CD4-positive, alpha-beta T cell treated with Interleukin-6 at 100 ng/mL for 8 hours (primary cell): ENCODE measurements around the gene BUD31.
"Not testable (repeated sequence)": the region's sequence is repeated elsewhere in the genome, so short reads cannot be mapped to it uniquely, and the experiment has no call there.

Source experiments
- DNase-seq: peaks from one replicate; pipeline ENCODE4 v3.0.0-alpha.2; 2020; ENCODE audit warnings: mixed read lengths, low spot score

The BUD31 gene

DNA sequence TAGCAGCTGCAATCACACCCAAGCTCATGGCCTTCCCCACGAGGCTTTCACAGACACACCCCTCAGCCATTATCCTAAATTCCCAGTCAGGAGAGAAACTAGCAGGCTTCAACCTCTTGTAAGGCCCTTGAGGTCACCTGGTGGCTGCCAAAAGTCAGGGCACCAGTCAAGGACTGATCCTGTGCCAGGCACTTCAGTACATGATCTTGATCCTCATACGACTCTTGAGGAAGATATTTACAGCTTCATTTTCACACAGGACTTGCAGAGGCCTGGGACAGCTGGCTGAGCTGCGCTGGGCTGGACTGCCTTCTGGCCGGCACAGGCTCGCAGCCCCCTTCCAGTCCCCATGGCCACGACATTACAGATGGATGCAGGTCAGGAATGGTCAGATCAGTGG, 9.2 kb upstream of the BUD31 start:
- DNase-seq = no peak

DNA sequence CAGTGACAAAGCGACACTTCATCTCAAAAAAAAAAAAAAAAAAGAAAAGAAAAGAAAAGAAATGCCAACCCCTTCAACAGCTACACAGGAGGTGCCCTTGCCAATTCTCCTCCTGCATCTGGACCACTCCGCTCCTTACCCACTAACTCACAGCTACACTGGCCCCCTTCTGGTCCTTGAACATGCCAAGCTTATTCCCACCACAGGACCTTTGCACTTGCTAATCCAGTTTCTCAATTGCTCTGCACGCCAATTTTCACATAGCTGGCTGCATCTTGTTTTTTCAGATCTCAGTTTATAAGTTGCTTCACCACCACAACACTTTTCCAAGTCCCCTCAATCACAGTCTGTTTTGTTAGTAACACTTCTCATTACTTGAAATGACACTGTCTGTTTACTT, 5.9 kb upstream of the BUD31 start:
- DNase-seq = no peak

DNA sequence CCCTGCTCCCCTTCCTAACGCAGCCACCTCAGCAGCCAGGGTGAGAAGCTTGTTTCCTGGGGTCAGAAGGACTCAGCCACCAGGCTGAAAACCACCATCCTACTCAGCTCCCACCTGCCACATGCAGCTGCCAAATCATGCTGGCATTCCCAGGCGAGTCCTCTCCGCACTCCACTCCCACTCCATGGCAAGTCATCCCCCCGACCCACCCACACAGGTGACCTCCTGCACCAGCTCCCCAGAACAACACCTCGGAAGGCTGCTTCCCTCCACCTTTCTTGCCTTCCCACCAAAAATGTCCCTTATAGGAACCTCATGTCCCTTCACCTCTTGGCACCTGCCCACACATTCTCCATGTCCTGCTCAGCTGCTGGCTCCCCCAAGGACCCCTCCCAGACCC, 5.0 kb upstream of the BUD31 start:
- DNase-seq = no peak

DNA sequence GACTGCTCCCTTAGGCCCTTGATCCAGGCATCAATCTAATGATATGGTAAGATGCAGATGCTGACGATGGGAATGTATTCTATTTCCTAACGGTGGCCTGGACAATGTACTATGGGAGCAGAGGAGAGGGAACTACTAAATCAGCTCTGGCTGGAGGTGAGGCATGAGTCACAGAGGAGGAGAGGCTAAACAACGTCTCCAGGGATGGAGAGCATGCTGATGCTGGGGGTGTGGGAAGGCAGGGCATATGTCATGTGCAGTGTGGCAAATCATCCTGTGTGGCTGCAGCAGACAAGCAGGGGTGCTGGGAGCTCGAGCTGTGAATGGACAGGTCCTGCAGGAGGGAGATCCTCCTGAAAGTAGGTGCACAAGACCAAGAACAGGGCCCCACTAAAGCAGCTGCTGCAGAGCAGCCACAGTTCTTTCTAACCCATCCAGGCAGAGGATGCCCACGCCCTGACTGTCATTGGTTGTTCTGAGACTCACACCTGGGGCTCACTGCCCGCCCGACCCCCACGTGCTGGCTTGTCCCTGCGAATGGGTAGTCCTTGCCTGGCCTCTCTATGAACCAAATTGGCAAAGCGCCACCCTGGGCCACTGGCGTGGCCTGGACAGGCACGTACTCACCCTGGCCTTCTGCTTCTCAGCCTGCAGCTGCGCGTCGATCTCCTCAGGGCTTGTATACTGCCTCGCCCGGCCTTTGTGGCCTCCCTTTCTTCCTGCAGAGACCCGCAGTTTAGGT, 4.4 kb upstream of the BUD31 start:
- no peak for DNase-seq

DNA sequence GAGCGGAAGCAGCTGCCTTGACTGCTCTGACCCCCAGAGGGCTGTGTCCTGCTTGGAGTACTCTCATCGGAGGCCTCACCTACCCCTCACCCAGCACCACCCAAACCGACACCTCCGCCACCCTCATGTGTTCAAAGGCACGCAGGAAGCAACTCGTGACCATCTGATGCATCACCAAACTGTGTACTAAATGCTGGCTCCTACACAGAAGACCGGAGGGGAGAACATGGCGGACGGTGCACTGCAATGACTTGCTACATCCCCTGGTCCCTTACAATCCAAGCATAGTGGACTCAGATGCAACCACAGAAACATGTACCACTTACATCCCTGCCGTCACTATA, 3.8 kb upstream of the BUD31 start:
- DNase-seq = no peak

DNA sequence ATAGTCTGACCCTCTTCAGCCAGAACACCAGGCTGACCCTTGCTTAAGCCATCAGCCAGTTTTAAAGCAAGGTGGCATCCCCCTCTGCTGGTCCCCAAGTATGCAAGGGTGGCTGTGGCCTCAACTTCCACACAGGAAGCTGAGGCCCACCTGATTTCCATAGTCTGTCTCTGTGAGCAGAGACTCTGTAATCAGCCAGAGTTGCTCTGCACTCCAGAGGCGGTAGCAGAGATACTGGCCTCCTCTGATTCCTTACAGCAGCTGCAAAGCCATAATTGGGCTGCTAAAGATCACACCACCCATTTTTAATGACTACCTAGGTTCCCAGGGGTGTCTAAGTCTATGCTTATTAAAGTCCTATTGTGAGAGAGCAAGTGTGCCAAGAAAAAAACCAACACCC, 2.2 kb upstream of the BUD31 start:
- DNase-seq = no peak

DNA sequence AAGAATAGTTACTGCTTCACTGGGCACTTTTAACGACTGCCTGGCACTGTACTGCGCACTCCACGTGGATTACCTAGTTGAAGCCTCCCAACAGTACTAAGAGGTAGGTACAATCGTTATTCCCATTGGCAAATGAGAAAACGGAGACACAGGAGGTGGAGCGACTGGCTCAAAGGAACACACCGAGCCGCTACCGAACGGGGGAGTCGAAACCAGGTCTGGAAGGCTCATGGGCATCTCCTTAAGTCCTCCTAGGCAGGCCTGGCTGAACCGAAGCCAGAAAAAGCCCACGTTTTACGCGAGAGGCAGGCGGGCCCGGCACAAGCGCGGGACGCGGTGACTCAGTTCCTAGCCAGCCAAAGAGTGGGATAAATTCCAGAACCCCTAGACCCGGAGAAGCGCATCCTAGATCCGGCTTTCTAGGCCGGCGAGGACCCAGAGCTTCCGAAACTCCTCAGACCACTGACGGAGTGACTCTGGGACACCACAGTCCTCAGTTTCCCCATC, 844 bp upstream of the BUD31 start:
- DNase-seq = no peak

DNA sequence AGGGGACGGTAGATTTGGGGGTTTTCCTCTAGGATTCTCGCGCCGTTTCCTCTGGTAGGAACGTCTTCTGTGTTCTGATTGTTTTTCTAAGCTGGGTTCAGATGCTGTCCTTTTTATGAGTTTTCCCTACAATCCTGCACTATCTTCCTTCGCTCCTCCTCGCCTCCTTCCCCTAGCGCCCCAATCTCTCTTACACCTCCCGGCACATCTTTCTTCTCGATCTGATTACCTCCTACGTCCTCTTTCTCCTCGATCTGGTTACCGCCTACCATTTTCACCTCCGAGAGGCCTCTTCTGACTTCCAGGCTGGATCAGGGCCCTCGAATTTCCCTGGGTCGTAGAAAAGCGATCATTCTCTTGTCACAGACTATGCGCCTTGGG, 413 bp downstream of the BUD31 start:
- DNase-seq = no peak

DNA sequence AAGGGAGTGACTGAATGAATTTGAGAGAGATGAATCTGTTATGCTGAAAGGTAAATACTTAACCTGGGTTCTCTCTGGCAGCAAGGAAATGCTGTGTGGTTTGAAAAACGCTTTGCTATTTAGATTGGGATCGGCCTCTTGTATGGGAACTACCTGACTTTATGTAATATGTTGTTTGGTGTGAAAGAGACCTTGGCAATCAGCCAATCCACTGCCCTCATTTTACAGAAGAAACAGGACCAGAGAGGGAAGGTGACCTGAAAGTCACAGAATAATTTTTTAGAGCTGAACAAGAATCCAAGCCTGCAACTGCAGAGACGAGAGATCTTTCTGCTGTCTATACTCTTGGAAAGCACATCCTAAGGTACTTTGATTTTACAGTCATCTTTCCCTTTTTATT, 1.0 kb downstream of the BUD31 start:
- DNase-seq = no peak

DNA sequence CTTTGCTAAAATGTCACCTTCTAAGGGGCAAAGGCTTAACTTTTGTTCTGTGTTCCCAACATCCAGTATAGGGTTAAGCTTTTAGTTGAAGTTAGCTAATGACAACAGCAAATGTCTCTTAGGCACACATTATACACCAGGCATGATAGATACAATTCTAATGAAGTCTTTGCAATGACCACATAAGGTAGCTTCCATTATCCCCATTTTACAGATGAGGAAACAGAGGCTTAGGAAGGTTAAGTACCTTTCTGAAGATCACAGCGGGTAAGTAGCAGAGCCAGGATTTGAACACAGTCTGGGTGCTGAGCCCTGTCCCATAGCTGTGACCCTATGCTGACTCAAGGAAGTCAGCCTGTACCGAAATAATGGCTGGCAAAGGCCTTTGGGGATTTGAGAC, 1.9 kb downstream of the BUD31 start:
- no peak for DNase-seq

DNA sequence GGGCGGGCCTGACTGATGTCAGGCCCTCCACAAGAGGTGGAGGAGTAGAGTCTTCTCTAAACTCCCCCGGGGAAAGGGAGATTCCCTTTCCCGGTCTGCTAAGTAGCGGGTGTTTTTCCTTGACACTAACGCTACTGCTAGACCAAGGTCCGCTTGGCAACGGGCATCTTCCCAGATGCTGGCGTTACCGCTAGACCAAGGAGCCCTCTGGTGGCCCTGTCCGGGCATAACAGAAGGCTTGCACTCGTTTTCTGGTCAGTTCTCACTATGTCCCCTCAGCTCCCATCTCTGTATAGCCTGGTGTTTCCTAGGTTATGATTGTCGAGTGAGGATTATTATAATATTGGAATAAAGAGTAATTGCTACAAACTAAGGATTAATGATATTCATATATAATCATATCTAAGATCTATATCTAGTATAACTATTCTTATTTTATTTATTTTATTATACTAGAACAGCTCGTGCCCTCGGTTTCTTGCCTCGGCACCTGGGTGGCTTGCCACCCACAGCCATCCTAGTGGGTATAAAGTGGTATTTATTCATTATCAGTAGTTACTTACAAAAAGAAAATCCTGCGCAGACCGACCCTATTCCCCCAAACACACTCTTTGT, 6.9 kb downstream of the BUD31 start:
- DNase-seq = not testable (repeated sequence)

DNA sequence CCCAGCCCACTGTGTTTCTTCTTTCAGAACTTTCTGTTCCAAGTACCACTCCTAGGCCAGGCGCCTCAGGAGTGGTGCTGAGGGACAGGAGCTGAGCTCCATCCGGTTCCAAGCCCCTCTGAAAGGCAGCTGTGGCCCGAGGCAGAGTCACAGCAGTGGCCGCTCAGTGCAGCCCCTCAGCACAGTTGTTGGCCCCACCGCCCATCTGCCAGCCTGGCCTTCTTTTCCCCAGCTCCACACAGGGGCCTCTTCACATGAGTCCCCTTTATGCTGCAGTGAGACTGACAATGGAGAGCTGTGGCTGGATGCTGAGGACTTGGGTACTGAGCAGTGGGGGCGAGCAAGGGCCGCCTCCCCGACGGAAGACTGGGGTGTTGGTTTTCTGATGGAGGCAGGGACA, 9.5 kb downstream of the BUD31 start:
- DNase-seq = no peak

DNA sequence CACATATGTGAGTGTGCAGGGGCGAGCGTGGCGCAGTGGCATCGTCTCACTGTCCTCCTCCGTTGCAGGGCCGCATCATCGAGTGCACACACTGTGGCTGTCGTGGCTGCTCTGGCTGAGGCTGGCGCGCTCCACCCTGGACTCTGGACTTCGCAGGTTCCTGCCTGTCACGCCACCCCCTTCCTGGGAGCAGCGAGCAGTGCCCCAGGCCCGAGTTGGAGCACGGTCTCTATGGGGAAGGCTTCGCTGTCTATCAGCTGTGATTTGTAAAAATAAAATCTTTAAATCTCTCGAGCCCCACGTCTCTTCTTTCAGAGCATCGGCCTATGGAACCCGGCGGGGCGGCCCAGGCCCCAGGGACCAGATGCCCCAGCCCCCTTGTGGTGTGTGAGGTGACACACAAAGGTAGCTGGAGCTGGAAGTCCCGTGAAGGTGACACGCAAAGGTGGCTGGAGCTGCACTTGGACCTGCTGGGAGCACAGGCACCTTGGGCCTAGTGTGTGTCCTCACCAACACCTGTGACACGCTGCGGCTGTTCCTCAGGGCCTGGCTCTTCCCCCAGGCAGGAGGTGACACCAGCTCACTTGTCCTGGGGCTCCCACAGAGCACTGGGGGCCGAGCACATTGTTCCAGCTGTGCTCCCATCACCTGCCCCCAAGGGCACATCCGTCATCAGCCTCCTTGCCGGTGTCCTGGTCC, 10.7 kb downstream of the BUD31 start:
- DNase-seq = no peak

DNA sequence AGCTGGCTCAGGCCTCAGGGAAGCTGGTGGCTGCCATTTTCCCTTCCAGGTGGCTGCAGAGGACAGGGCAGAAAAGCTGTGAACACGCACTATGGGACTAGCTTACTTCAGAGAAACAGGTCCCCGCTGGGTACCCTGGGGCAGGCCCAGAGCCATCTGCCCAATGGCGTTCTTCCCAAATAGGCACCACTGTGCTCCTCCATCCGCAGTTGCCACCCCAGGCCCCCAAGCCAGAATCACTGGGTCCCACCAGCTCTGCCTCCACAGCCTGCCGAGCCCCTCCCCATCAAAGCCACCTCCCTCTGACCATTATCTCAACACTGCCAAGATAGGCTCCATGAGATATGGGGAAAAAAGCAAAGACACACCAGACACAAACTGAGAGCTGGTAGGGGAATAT, 11.4 kb downstream of the BUD31 start:
- DNase-seq = no peak

DNA sequence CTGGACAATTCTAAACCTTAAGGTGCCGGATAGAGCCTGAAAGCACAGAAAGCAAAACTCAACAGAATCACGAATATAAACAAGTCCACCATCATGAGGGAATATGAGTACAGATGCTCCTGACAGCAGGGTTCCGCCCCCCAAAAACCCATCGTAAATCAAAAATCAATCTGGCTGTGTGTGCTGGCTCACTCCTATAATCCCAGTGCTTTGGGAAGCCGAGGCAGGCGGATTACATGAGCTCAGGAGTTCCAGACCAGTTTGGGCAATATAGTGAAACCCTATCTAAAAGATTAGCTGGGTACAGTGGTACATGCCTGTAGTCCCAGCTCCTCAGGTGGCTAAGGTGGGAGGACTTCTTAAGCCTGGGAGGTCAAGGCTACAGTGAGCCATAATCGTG, 12.2 kb downstream of the BUD31 start:
- DNase-seq = no peak

DNA sequence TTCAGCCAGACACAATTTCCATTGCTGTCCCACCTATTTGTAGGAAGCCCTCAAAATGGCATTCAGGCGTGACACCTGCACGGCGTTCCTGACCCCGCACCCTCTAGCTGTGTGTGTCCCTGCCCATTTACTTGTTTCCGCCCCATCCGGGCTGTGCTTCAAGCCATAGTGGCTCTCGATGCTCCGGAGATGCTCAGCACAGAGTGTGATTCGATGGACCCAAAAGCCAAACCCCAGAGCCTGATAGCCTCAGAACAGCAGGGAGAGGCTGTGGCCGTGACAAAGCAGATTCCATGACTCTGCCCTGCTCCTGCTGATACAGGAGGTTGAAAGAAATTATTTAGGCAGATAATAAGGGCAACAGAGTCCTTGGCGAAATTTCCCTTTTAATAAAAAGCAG, 13.4 kb downstream of the BUD31 start:
- no peak for DNase-seq

DNA sequence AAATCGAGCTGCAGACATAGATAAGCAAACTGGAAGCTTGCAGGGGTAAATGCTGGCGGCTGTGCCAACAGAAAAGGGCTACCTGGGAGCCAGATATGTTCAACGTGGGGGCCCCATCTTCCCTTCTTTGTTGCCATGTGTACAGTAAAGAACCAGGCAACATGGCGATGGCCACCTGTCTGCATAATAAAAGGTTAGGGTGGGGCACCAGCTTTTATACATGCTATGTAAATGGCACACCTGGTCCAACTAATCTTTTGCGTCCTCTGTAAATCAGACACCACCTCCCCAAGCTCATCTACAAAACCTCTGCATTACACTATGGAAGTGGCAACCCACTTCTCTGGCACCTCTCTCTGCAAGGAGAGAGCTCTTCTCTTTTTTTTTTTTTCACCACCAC, 13.9 kb downstream of the BUD31 start:
- DNase-seq = no peak

DNA sequence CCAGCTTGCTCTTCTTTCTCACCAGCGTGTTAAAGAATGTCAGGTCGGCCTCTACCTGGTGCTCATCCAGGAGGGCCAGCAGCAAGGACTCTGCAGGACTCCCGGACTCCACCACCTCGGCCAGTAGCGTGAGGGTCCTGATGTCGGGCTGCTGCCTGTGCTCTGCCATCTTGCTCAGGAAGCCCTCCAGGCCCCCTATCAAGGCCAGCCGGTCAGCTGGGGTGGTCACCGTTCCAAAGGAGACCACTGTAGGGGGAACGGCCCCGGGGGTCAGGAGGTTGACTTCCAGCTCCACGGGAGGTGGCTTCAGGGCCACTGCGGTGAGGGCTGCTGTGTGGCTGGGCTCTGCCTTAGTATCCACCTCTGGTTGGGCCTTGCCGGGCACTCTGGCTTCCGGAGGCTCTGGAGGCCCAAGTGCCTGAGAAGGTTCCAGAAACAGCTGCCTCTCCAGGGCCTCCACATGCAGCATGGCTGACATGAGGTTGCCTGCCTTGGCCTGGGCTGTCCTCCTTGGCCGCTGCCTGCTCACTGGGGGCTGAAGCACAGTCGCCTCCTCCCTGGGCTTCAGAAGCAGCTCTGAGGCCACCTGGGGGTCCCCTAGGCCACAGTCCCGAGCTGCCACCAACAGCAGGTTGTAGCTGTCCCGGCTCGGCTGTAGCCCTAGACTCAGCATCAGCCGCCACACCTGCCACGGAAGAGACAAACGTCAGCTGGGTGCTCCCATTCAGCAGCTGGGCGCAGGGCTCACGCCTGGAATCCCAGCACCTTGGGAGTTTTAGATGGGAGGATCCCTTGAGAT, 16.4 kb downstream of the BUD31 start:
- DNase-seq = no peak

DNA sequence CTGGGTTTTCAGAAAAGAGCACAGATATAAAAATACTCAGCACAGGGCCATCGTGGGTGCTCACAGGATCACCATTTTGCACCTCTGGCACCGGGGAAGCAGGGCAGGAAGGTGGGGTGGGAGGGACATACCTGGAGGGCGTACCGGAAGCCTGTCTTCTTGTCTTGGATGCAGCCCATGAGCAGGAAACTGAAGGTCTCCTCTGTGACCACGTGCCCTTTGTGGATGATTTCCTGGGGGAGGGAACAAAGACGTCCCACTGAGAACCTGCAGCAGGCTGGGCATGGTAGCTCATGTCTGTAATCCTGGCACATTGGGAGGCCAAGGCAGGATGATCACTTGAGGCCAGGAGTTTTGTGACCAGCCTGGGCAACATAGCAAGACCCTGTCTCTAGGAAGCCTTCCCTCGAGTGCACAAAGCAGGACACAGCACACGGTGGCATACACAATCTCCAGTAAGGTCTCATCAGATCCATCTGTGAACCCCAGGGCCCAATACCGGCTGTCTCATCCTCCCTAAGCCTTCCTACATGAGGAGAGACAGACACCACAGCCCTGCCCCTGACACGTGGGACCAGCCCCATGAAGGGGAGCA, 20.3 kb downstream of the BUD31 start:
- peak; percentile 11 for DNase-seq

DNA sequence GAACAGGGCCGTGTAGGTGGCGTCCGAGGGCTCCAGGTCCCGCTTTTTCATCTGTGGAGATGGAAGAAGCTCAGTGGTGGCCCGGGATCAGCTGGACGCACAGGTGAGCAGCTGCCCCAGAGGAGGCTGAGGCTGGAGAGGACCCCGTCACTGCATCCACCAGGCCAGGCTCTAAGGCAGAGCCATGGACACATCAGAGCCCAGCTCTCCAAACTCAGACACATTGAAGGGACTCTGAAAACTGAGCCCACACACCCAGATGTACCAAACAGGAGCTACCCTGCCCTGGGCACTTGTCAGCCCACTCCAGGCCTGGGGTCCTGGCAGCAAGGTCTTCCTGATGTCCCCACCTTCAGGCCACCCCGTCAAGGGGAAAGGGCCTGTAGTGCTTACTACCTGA, 21.0 kb downstream of the BUD31 start:
- no peak for DNase-seq

DNA sequence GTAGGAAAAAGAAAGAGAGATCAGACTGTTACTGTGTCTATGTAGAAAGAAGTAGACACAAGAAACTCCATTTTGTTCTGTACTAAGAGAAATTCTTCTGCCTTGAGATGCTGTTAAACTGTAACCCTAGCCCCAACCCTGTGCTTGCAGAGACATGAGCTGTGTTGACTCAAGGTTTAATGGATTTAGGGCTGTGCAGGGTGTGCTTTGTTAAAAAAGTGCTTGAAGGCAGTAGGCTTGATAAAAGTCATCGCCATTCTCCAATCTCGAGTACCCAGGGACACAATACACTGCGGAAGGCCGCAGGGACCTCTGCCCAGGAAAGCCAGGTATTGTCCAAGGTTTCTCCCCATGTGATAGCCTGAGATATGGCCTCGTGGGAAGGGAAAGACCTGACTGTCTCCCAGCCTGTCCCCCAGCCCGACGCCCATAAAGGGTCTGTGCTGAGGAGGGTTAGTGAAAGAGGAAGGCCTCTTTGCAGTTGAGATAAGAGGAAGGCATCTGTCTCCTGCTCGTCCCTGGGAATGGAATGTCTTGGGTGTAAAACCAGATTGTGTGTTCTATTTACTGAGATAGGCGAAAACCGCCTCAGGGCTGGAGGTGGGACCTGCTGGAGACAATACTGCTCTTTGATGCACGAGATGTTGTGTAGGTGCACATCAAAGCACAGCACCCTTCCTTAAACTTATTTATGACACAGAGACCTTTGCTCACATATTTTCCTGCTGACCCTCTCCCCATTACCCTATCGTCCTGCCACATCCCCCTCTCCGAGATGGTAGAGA, 23.2 kb downstream of the BUD31 start:
- not testable (repeated sequence) for DNase-seq
